NCI-H1436 treated with DMSO at 0.1 percent for 48 hours (cell line): ENCODE data around the gene STIL.
"Not testable (repeated sequence)": the region's sequence is repeated elsewhere in the genome, so short reads cannot be mapped to it uniquely, and the experiment has no call there.

ENCODE experiments used
- DNase-seq: peaks from one replicate; lab custom pipeline; 2025; lab: John Stamatoyannopoulos, UW

The STIL gene

GRCh38 chr1:47219590-47220220 lies 94.2 kb downstream of the STIL start:
- DNase-seq = no peak

GRCh38 chr1:47219001-47219400 lies 94.9 kb downstream of the STIL start:
- no peak for DNase-seq

- DNase-seq = no peak
Observed at GRCh38 chr1:47216278-47217059, 97.5 kb downstream of the STIL start.

- no peak for DNase-seq
Observed at GRCh38 chr1:47215713-47216112, 98.2 kb downstream of the STIL start.

GRCh38 chr1:47214549-47214948 lies 99.4 kb downstream of the STIL start:
- DNase-seq = no peak

GRCh38 chr1:47213230-47213963 lies 100.5 kb downstream of the STIL start:
- DNase-seq = no peak

GRCh38 chr1:47212636-47213229 lies 101.2 kb downstream of the STIL start:
- no peak for DNase-seq

GRCh38 chr1:47211796-47212269 lies 102.1 kb downstream of the STIL start:
- DNase-seq = no peak

GRCh38 chr1:47210666-47211065 lies 103.3 kb downstream of the STIL start:
- DNase-seq = no peak

GRCh38 chr1:47209725-47210325 lies 104.1 kb downstream of the STIL start:
- DNase-seq = no peak

- DNase-seq = no peak
Observed at GRCh38 chr1:47209091-47209490, 104.9 kb downstream of the STIL start.

- DNase-seq = no peak
Observed at GRCh38 chr1:47208374-47208850, 105.5 kb downstream of the STIL start.

- no peak for DNase-seq
Observed at GRCh38 chr1:47207803-47208373, 106.1 kb downstream of the STIL start.

- DNase-seq = no peak
Observed at GRCh38 chr1:47205918-47206317, 108.0 kb downstream of the STIL start.

GRCh38 chr1:47203504-47203903 lies 110.4 kb downstream of the STIL start:
- not testable (repeated sequence) for DNase-seq

- DNase-seq = no peak
Observed at GRCh38 chr1:47201179-47201578, 112.8 kb downstream of the STIL start.
